Measurements from ENCODE around the gene KRT86.

DNA sequence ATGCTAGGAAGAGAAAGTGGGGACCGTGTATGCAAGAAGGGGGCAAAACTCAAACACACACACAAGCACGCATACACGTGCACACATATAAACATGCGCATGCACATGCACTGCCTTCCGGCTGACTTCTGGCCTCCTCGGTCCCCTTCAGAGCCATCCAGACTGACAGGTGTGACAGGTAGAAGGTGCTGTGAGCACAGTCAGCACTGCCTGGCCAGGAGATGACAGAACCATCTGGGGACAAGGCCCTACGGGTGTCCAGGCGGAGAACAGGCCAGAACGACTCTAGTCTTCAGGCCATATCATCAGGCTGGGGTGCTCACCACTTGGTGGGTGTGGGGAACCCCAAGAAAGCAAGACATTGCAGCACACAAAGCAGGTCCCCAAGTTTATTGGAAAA lies 39.5 kb downstream of the KRT86 start:
- TF ChIP-seq, protein P1, sequence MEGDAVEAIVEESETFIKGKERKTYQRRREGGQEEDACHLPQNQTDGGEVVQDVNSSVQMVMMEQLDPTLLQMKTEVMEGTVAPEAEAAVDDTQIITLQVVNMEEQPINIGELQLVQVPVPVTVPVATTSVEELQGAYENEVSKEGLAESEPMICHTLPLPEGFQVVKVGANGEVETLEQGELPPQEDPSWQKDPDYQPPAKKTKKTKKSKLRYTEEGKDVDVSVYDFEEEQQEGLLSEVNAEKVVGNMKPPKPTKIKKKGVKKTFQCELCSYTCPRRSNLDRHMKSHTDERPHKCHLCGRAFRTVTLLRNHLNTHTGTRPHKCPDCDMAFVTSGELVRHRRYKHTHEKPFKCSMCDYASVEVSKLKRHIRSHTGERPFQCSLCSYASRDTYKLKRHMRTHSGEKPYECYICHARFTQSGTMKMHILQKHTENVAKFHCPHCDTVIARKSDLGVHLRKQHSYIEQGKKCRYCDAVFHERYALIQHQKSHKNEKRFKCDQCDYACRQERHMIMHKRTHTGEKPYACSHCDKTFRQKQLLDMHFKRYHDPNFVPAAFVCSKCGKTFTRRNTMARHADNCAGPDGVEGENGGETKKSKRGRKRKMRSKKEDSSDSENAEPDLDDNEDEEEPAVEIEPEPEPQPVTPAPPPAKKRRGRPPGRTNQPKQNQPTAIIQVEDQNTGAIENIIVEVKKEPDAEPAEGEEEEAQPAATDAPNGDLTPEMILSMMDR (optimal IDR thresholded peaks at IDR 0.05 in 1 of 3, IDR thresholded peaks at IDR 0.05 in 1 of 3, conservative IDR thresholded peaks at IDR 0.05 in 1 of 3; ENCODE audit: extremely low read depth in 1 of 3, insufficient read depth in 2 of 3, low read length in 3 of 3) = no peak
- TF ChIP-seq EZH2 (IDR thresholded peaks at IDR 0.05; ENCODE audit: low read length) = no peak

All from keratinocyte (primary cell).